ENCODE results near the gene SPDYE16.
"Not testable (repeated sequence)": the region's sequence is repeated elsewhere in the genome, so short reads cannot be mapped to it uniquely, and the experiment has no call there.

GRCh38 chr7:76503244-76503643 lies 39.9 kb downstream of the SPDYE16 start:
- TF ChIP-seq CTCF (IDR thresholded peaks at IDR 0.05 in 4 of 5, conservative IDR thresholded peaks at IDR 0.05 in 1 of 5); POLR2A (IDR thresholded peaks at IDR 0.05): not testable (repeated sequence)

All from gastrocnemius medialis (tissue), 4 donors.